ENCODE results near the gene CTNNA3.

Gene CTNNA3

DNA sequence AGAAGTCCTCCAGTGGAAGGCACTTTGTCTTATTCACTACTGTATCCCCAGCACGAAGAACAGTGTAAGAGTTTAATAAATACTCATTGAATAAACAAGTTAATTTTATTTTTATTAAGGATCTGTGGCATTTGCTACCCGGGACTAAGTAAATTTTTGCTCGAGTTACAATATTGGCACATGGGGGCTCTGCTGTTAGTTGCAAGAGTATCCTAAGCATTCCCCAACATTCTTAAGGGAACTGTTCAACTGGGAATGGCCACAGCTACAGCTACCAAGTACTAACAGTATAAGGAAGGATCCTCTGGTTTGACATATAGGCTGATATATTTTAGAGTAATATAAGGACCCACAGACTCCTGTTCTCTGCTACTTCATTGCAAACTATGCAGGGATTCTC is 778.9 kb downstream of the CTNNA3 start:
- in situ Hi-C loops (cut with HindIII; ENCODE audit: low sequenced_read_pairs), result no loop called here

DNA sequence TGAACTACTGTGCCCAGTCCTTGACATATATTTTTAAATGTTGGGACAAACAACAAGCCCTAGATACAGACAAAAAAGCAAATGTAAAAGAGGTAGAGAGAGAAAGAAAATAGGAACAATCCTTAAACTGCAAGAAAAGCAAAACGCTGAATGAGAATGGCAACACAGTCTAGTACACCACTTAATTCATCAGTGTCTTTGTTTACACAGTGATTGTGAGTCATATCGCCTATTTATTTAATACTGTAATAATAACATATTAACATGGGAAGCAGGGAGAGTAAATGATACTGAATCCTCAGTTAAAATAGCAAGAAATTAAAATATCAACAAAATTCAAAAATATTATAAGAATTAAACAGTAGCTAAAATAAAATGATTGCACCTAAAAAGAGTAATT is 780.0 kb downstream of the CTNNA3 start:
- in situ Hi-C loops (cut with HindIII; ENCODE audit: low sequenced_read_pairs), result no loop called here

DNA sequence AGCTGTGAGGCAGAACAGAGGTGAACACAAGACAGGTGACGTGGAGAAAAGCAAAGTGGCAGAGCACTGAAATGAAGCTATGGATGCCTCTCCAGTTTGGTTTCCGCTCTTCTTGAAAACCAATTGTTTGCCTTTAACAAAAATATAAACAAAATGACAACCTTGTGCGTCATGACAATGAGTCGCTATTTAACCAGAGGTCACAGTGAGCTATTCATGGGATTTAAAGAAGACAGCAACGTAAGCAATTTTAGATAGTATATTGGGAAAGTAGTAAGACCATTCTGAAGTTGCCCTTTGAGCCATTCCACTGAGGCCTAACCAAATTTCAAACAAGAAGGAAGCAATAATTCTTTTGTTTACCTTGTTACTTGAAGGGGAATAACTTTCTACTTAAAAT is 785.3 kb downstream of the CTNNA3 start:
- in situ Hi-C loops (cut with HindIII; ENCODE audit: low sequenced_read_pairs), result no loop called here

DNA sequence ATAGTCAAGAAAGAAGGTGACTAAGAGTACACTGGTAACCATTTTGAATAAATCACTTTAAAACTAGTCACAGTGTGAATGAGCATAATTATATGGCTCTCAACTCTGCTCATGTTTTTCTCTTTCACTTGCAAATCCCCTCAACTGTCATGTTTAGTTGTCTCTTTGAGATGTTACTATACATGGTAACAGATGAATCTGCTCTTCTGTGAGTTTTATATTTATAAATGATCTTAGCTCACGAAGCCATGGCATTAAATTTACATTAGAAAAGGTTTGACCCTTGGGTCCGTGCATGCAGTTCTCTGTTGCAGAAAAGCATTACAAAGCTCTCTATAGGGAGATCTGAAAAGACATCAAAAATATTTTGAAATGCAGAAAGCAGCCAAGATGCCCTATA is 803.1 kb downstream of the CTNNA3 start:
- in situ Hi-C loops (cut with HindIII; ENCODE audit: low sequenced_read_pairs), result no loop called here

DNA sequence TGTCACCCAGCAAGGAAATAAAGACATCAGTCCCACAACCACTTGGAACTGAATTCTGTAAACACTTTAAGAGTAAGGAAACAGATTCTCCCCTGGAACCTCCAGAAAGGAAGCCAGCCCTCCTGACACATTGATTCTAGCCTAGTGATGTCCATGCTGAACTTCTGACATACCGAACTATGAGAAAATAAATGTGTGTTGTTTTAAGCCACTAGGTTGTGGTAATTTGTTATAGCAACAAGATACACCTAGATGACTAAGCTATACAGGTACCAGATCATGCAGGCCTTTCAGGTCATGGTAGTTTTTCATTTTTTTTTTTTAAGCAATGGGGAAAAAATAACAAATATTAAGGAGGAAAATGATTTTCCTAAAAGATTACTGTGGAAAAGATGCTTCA is 807.8 kb downstream of the CTNNA3 start:
- in situ Hi-C loops (cut with HindIII; ENCODE audit: low sequenced_read_pairs), result no loop called here

DNA sequence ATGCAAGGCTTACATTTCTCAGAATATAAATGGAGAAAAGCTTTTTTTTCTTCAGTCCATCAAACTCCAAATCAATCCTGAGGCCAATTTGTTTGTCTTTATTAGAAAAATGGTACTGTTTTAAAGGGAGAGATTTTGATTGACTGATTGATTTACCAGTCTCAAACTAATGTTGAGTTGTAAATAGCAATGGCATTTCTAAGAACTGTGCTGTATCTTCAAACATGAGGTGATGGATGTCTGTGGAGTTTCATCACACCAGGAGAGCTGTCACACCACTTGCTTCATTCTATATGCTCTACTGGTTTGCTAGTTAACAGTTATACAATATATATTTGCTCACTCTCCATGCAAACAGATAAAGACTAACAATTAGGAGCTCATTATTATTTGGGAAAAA is 809.1 kb downstream of the CTNNA3 start:
- in situ Hi-C loops (cut with HindIII; ENCODE audit: low sequenced_read_pairs), result no loop called here

DNA sequence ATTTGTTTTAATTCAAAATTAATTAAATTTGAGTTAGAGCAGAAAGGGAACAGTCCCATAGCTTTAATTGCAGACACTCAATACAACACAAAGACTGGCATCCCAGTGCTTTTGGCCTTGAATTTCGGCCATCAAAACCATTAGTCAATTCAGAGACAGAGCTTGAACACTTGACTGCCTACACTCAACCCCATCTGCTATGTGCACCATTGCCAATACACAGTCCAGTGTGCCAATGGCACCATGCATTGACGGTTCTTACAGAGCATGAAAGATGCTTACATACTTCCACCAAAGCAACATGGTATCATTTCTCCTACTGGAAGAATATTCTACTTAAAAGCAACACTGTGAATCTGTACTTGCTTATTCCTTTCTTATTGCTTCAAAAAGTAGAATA is 813.7 kb downstream of the CTNNA3 start:
- in situ Hi-C loops (cut with HindIII; ENCODE audit: low sequenced_read_pairs), result no loop called here

DNA sequence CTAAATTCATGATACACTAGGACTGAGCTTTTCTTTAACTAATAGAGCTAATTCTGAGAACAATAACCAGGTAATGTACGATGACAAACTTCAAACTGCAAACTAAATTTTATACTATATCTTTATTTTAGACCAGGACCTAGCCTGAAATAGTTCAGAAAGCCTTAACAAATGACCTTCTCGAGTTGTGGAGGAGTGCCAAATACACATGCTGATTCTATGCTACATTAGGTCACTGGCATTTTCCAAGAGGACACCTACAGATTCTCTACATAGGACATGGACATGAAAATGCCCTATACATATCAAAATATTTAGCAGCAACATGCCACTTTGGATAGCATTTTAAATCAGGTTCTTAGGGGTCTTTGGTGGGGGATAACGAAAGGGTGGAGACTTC is 814.2 kb downstream of the CTNNA3 start:
- in situ Hi-C loops (cut with HindIII; ENCODE audit: low sequenced_read_pairs), result no loop called here

DNA sequence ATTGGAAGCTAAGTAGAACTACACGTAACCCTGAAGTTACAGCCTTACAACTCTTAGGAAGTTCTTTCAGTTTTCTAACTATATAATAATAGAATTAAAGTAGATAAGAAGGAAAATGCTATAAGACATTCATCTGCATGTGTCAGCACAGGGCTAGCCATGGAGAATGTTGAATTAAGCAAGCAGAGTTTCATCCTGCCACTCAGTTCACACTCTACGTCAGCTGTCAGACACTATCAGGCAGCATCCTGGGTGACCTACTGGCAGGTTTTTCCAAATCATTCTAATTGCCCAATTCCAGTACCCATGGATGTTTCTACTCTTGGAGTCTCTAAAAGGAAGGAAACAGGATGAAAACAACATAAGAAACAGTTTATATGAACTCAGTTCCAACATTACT is 815.2 kb downstream of the CTNNA3 start:
- in situ Hi-C loops (cut with HindIII; ENCODE audit: low sequenced_read_pairs), result no loop called here

DNA sequence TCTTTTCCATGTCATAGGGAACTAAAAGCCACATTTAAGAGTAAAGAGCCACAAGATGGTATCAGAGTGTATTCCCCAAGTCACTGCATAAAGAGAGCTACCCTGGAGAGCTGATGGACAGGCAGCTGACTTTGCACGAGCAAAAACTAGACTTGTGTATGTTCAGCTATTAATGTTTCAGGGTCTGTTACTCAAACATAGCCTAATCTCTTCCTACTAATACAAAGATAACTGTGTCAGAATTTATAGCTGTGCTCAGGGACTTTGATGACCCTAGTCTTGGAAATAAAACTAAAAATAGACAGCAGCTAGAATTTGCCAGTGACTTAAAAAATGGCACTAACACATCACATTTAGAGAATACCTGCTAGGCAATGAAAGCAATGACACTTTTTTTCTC is 815.7 kb downstream of the CTNNA3 start:
- in situ Hi-C loops (cut with HindIII; ENCODE audit: low sequenced_read_pairs), result no loop called here

DNA sequence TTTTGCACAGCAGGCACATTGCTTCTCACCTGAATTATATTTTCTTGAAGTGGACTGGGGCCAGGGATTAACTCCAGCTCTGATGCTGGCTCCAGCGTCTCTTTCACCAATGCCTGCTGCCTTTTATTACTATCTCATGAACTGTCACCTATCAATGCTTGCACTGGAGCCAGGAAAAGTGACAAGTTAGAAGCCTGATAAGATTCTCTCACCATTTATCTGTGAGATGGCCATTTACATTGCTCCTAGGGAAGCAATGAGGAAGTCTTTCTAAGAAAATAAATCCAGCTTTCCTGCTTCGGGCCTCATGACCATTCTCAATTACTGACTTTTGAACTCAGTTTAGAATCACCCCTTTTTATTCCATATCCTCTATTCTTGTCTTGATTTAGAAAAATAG is 818.6 kb downstream of the CTNNA3 start:
- in situ Hi-C loops (cut with HindIII; ENCODE audit: low sequenced_read_pairs), result no loop called here

DNA sequence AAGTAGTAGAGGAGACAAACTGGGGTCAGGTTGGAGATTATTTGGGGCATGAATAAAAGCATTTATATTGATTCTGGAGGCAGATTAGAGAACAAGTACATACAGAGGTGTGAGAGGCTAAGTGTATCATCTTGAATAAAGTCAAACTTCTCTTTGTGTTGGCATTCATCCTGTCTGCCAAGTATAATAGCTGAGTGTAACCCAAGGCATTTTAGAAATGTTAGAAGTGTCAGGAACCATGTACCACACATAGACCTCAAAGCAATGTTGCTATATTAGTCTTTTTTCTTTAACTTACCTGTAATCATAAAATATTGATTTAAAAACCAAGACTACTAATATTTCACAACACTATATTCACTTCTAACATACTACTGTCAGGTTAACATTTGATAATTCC is 826.4 kb downstream of the CTNNA3 start:
- in situ Hi-C loops (cut with HindIII; ENCODE audit: low sequenced_read_pairs), result no loop called here

DNA sequence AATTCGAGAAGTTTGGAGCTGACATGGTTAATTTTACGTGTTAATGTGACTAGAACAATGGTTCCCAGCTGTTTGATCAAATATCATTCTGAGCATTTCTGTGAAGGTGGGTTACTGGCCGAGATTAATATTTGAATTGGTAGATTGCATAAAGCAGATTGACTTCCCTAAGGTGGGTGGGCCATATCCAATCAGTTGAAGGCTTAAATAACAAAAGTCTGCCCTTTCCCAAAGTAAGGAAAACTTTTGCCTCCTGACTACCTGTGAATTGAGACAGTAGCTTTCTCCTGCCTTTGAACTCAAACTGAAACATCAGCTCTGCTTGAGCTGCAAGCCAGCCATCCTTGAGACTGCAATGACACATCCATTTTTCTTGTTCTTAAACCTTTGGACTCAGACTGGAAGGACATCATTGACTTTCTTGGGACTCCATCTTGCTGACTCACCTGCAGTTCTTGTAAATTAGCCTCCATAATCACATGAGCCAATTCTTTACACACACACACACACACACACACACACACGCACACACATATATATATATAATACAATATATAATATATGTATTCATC is 833.2 kb downstream of the CTNNA3 start:
- in situ Hi-C loops (cut with HindIII; ENCODE audit: low sequenced_read_pairs), result no loop called here

DNA sequence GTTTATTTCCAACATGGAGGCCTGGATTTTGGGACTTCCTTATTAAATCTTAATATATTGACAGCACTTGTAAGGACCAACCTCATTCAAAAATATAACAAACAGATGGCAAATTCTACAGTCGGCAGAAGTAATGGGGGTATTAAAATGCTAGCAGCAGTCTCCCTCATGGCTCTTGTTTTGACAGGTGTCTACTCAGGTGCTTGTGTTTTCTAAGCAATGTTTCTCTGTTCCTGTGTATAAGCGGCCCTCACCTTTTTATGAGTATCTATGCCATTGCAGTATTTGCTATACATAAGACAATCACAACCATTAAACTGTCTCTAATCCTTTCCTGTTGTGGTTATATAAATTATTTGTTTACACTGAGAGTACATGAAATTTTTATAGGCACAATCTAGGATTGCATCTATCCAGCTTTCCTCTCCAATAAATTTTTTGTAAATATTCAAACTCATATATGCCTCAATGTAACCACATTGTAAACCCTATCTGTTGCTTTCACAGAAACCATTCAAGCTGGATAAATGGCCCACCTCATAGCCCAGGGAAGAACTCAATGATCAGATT is 835.5 kb downstream of the CTNNA3 start:
- in situ Hi-C loops (cut with HindIII; ENCODE audit: low sequenced_read_pairs), result no loop called here

DNA sequence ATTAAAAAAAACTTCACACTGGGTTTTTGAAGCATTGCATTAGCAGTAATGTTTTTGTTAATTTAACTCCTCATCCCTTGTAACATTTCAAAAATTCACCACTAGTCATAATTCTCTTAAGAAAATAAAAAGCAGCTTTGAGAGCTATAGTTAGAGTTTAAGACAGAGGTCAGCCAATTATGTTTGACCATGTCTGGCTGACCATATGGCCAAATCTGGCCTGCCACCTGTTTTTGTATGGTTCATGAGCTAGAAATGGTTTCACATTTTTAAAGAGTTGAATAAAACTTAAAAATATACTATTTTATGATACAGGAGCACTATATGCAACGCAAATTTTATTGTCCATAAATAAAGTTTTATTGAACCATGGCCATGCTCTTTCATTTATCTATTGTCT is 843.2 kb downstream of the CTNNA3 start:
- in situ Hi-C loops (cut with HindIII; ENCODE audit: low sequenced_read_pairs), result no loop called here

DNA sequence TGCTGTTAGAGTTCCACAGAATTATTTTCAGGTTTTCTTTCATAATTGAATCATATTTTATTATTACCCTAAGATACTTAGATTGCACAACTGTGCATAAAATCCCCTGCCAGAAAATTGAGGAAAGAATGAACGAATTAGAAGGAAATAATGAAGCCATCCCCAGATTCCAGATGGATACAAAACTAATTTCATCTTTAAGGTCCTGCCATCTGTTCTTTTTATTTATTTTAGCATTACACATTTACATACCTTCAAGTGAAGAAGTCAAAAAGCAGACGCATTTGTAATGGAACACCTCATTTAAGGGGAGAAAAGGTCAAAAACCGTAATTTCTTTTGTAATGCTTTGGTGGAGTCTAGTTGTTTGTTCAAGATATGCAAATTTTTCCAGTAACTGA is 847.1 kb downstream of the CTNNA3 start:
- in situ Hi-C loops (cut with HindIII; ENCODE audit: low sequenced_read_pairs), result no loop called here

DNA sequence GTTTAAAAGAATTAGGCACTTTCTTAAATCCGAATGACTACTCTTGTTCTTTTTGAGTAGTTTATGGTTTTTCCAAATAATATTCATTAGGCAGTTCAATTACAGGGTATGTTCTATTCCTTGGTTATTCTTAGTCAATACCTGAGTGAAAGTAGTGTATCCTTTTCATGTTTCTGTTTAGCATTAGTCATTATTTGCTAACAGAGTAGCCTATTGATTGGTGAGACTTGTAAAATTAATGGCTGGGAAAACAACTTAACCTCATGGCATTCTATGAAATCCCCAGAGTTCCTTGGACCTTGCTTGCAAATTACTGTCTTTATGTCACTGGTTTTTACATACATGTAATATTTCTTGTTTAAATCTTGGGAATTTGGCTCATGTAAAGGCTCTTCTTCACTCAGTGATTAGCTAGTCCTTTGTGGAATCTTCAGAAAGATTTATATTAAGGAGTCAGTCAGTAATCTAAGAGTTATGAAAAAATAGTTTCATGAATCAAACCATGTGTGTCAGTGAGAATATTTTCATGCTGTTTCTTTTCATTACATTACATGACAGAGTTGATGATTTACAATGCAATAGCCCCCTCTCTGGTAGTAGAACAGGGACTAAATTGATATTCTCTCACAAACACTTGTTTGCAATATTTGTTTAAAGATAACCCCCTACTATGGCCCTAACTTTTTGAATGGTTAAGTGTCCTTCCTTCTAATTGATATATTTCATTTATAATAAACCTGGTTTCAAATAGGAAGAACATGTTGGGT is 851.6 kb downstream of the CTNNA3 start:
- in situ Hi-C loops (cut with HindIII; ENCODE audit: low sequenced_read_pairs), result no loop called here

DNA sequence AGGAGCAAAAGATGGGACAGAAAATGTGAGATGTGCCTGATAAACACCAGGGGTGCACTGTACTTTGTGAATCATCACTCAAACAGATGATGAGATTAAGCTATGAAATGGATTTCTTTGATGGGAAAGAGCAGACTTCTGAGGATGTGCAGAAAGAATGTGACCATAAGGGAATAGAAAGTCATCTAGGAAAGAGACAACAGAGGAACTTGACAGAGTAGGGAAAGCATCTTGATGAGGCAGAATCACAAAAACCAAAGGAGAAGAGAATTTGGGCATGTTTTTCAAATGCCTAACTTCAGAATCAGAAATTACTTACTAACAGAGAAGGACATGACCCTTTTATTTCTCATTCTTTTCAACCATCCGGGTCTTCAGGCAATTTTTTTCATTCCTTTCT is 852.6 kb downstream of the CTNNA3 start:
- in situ Hi-C loops (cut with HindIII; ENCODE audit: low sequenced_read_pairs), result no loop called here

DNA sequence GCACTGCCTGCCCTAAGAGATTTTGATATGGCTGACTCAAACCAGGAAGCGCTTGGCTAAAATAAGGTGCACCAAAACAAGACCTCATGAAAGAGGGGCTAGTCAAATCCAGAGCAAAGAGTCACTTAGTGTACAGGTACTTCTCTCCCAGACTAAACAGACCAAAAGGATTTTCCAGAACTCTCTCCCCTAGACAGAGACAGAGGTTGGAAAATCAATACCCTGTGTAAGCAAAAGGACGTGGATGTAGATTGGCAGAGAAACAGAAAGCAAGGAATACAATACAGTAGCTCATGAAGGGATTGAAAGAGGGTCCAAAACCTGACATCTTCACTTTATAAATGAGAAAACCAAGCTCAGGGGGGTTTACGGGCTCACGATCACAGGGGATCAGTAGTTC is 853.1 kb downstream of the CTNNA3 start:
- in situ Hi-C loops (cut with HindIII; ENCODE audit: low sequenced_read_pairs), result no loop called here

DNA sequence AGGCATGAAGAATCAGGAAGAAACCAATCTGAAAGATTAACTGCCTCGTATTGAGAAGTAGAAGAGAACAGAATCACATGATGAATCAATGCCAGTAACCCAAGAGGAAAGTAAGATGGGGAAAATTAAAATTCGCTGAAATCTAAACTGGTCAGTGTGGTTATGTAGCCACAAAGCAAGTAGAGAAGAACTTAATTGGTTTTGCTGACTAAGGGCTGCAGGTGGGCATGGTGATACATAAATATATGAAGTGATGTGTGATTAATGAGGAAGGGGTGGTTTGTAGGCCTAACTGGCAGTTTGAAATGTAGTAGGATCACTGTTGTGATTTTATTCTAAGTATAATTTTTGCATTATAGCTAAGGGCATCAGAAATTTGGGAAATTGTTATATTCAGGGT is 853.6 kb downstream of the CTNNA3 start:
- in situ Hi-C loops (cut with HindIII; ENCODE audit: low sequenced_read_pairs), result no loop called here

DNA sequence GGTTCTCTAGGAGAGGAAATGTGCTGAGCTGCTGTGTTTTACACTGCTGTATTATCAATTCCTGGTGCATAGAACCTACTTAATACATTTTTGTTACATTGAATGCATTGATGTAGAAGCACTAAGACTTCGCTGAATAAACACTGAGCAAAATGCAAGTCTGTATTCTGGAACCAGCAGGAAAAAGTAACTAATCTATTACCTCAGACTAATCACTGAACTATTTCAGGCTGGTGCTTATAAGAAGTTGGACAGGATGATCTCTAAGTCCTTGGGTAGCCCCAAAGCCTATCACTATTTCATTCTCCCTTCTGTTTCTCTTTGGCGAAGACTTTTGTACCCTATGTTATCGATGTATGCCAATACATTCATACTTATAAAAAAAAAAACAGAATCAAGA is 857.3 kb downstream of the CTNNA3 start:
- in situ Hi-C loops (cut with HindIII; ENCODE audit: low sequenced_read_pairs), result no loop called here

DNA sequence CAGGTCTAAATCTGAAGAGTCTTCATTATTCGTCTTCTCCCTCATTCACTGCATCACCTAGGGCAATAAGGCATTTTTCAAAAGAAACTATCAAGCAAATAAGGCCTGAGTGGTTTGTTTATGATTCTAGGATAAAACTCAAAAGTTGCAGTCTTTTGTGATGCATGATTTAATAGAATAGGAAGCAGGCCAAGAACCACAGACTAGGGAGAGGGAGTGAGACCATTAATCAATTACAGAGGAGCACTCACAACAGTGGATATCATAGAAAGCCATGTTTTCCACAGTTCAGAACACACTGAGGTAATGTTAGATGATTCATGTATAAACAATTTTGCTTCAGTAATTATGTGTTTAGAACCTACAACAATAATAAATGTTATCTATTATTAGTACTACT is 858.0 kb downstream of the CTNNA3 start:
- in situ Hi-C loops (cut with HindIII; ENCODE audit: low sequenced_read_pairs), result no loop called here

DNA sequence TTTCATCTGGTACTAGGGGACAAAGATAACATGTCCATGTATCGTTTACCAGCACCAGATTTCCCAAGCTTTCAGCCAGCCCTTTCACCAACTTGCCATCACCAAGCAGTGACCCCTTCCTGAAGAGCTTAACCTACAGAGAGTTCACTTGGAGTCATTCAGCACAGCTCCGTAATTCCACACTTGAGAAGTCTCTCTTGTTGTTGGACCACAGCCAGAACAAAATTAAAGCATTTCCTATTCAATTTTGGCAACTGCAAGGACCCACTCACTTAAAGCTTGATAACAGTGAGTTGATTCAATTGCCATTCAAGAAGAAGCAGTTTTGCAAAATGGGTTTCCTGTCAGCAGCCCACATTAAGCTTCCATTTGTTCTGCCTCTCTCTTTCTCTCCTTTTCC is 858.7 kb downstream of the CTNNA3 start:
- in situ Hi-C loops (cut with HindIII; ENCODE audit: low sequenced_read_pairs), result no loop called here
